OCI-LY7 (cell line): ENCODE results near the gene FAAP100. TPM values are rescaled to one million over a fixed set of nuclear protein-coding genes. Genes with fewer than 3 reads are reported as not detected.

Source experiments
- BruUV-seq: library from RNA; stranded (reverse); fragments of 400-500 nt; replicated peaks from 2 replicates; lab custom pipeline; 2021; lab: Mats Ljungman, UMichigan
- CTCF ChIA-PET: fragments of 300-600 bp; sonication (Branson Sonifier 250); formaldehyde crosslinking; loops from one replicate; lab custom pipeline; 2022; ENCODE audit warnings: antibody characterized with exemption; ENCODE audit not compliant: unreplicated experiment; lab: Charles Lee
- POLR2A ChIA-PET: fragments of 300-600 bp; sonication (Branson Sonifier 250); formaldehyde crosslinking; loops from one replicate; lab custom pipeline; 2022; ENCODE audit warnings: antibody characterized with exemption; lab: Charles Lee
- DNase-seq: peaks from one replicate; pipeline ENCODE4 v3.0.0-alpha.2; 2015; ENCODE audit warnings: low spot score
- H2AFZ ChIP-seq: fragments of 200-600 bp; sonication (generic), shearing (Covaris generic); 2 replicates; pipeline ENCODE4 v1.6.1; 2014; ENCODE audit warnings: mild to moderate bottlenecking, antibody characterized with exemption, low read length, moderate library complexity
- H3K27ac ChIP-seq: fragments of 200-600 bp; sonication (generic); 2 replicates; pipeline ENCODE4 v1.5.1; 2014; ENCODE audit warnings: mixed run types, low read depth, mild to moderate bottlenecking, moderate library complexity, low read length, inconsistent platforms; ENCODE audit not compliant: poor library complexity, severe bottlenecking
- H3K36me3 ChIP-seq: fragments of 200-600 bp; sonication (generic); 2 replicates; pipeline ENCODE4 v1.6.1; 2014; ENCODE audit warnings: mild to moderate bottlenecking, antibody characterized with exemption, low read length, moderate library complexity, mixed read lengths; ENCODE audit not compliant: insufficient read depth
- H3K4me1 ChIP-seq: fragments of 200-600 bp; sonication (generic); 2 replicates; pipeline ENCODE4 v1.5.1; 2014; ENCODE audit warnings: mild to moderate bottlenecking, low read length; ENCODE audit not compliant: insufficient read depth, poor library complexity, severe bottlenecking
- H3K4me2 ChIP-seq: fragments of 200-600 bp; sonication (generic); 2 replicates; pipeline ENCODE4 v1.6.1; 2014; ENCODE audit warnings: mild to moderate bottlenecking, low read length
- H3K4me3 ChIP-seq: fragments of 200-600 bp; sonication (generic); 2 replicates; pipeline ENCODE4 v1.5.1; 2014; ENCODE audit warnings: mild to moderate bottlenecking, low read depth, low read length; ENCODE audit not compliant: poor library complexity, severe bottlenecking
- H3K79me2 ChIP-seq: fragments of 200-600 bp; sonication (generic); 2 replicates; pipeline ENCODE4 v1.6.1; 2016; ENCODE audit warnings: low read depth, mild to moderate bottlenecking, low read length, moderate library complexity, mixed read lengths; ENCODE audit not compliant: insufficient read depth
- H3K9me2 ChIP-seq: fragments of 200-600 bp; sonication (generic); 2 replicates; pipeline ENCODE4 v1.6.1; 2016; ENCODE audit warnings: mild to moderate bottlenecking, low read length, mixed read lengths; ENCODE audit not compliant: insufficient read depth
- H3K9me3 ChIP-seq: fragments of 200-600 bp; sonication (generic); 2 replicates; pipeline ENCODE4 v1.6.1; 2014; ENCODE audit warnings: mild to moderate bottlenecking, mixed run types, low read length, mixed read lengths
- H4K20me1 ChIP-seq: fragments of 200-600 bp; sonication (generic); 2 replicates; pipeline ENCODE4 v1.6.1; 2014; ENCODE audit warnings: mild to moderate bottlenecking, antibody characterized with exemption, low read length, moderate library complexity, mixed read lengths; ENCODE audit not compliant: insufficient read depth
- CTCF ChIP-seq: fragments of 200-600 bp; sonication (generic); conservative IDR thresholded peaks from 2 replicates; pipeline ENCODE4 v1.5.1; 2014; ENCODE audit warnings: mild to moderate bottlenecking, antibody characterized with exemption, low read length, moderate library complexity, mixed read lengths
- EZH2phosphoT487 ChIP-seq: fragments of 200-600 bp; sonication (generic); IDR thresholded peaks from 2 replicates; pipeline ENCODE4 v1.6.1; 2018; ENCODE audit warnings: low read depth, borderline replicate concordance, mild to moderate bottlenecking, mixed run types, antibody characterized with exemption, low read length, moderate library complexity, mixed read lengths
- intact Hi-C: fragments of 100-400 bp; cut with micrococcal nuclease; formaldehyde crosslinking; loops from one replicate; pipeline ENCODE4 v1.10.0; 2022; ENCODE audit not compliant: unreplicated experiment
- total RNA-seq, 2 experiments: library from RNA; depleted of rRNA in 1 of 2; stranded (reverse); fragments of >200 nt in 1 of 2; shearing (Covaris generic) in 1 of 2; gene quantifications; 2 replicates each; pipeline ENCODE4 v1.2.3, GENCODE V29; 2014 to 2022

FAAP100 gene
- total RNA-seq, 2 experiments from 2014 or later: 65.2 to 74.2 TPM

- Histone ChIP-seq H3K4me3 (no peak overlapping the region), H3K4me1 (peaks cover 28% of the 10 kb centered on the region), H3K27ac (no peak overlapping the region), H3K9me3 (no peaks in the 10 kb centered on the region), H4K20me1 (peaks cover 9% of the 10 kb centered on the region; the same call in 1 of the 2 replicates), H3K4me2 (no peak overlapping the region), H2AFZ (no peak overlapping the region), H3K79me2 (no peaks in the 10 kb centered on the region; the same call in 1 of the 2 replicates), H3K36me3 (peaks cover 77% of the 10 kb centered on the region), H3K9me2 (no peaks in the 10 kb centered on the region)
- POLR2A ChIA-PET: interaction anchor here (0.7 to 1.6 kb wide), 3 partner anchors 56 to 82 kb away, joined by 3 to 5 read pairs (median 4); no protein-coding TSS in a partner anchor
- no TSS peak for BruUV-seq
- no peak for DNase-seq
- intact Hi-C loops: loop anchor here (2.0 to 10.0 kb wide), 4 partner anchors 47 to 347 kb away; partner anchors contain the start of genes BAHCC1 and FAAP100
- no peak for TF ChIP-seq EZH2phosphoT487
- TF ChIP-seq CTCF: no peak
- CTCF ChIA-PET: interaction anchor here (0.6 to 1.2 kb wide), 2 partner anchors 10 to 115 kb away, joined by 3 read pairs; no protein-coding TSS in a partner anchor
Observed at GRCh38 chr17:81599719-81600486, 47.8 kb upstream of the FAAP100 start.

- intact Hi-C loops: loop anchor here (10.0 kb wide), 1 partner anchor 198 kb away; the partner anchor contains the start of gene BAHCC1
- Histone ChIP-seq H3K36me3 (peaks cover 87% of the 10 kb centered on the region), H3K4me1 (peaks cover 7% of the 10 kb centered on the region), H3K27ac (no peak overlapping the region), H3K4me2 (no peak overlapping the region), H3K4me3 (no peak overlapping the region), H4K20me1 (no peaks in the 10 kb centered on the region), H2AFZ (no peak overlapping the region), H3K79me2 (no peaks in the 10 kb centered on the region), H3K9me3 (no peaks in the 10 kb centered on the region), H3K9me2 (no peaks in the 10 kb centered on the region)
- TF ChIP-seq EZH2phosphoT487 (no peak), CTCF (no peak)
- ChIA-PET CTCF (no interaction called here), POLR2A (no interaction called here)
- TSS peak; percentile 33 for BruUV-seq
- DNase-seq: no peak
Observed at GRCh38 chr17:81593105-81593871, 41.1 kb upstream of the FAAP100 start.
